ENCODE data around the gene TRIM43B.
"Not testable (repeated sequence)": the region's sequence is repeated elsewhere in the genome, so short reads cannot be mapped to it uniquely, and the experiment has no call there.

The TRIM43B gene

DNA sequence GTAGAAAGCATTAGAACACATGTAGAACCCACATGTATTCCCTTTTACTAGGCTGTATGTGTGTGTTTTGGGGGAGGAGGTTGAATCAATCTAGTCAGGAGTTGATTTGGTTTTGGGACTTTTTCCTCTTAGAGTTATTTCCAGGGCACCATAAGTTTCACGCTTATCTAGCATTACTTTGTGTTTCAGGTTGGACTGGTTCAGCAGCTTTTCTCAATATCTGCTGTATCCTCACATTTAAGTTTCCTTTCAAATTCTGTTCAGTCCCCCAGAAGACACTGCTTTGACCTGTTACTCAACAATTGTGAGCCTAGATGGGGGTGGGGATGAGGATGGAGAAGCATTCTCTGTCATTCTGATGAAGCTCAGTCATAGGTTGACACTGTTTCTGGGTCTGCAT, 7.5 kb upstream of the TRIM43B start:
- not testable (repeated sequence) for H3K36me3 ChIP-seq (ENCODE audit: insufficient read depth, low read depth, low read length); H3K9ac ChIP-seq (ENCODE audit: low read depth, low read length); H3K27ac ChIP-seq (ENCODE audit: low read length); H3K4me1 ChIP-seq (ENCODE audit: insufficient read depth, low read length); H3K4me3 ChIP-seq (ENCODE audit: low read length); H3K27me3 ChIP-seq (ENCODE audit: insufficient read depth, low read length); H3K9me3 ChIP-seq (ENCODE audit: insufficient read depth, low read depth, low read length)

- not testable (repeated sequence) for H3K4me3 ChIP-seq (ENCODE audit: low read length); H3K9ac ChIP-seq (ENCODE audit: low read depth, low read length); H3K27me3 ChIP-seq (ENCODE audit: insufficient read depth, low read length); H3K36me3 ChIP-seq (ENCODE audit: insufficient read depth, low read depth, low read length); H3K27ac ChIP-seq (ENCODE audit: low read length); H3K4me1 ChIP-seq (ENCODE audit: insufficient read depth, low read length); H3K9me3 ChIP-seq (ENCODE audit: insufficient read depth, low read depth, low read length)
Observed at GRCh38 chr2:95475025-95475424, 9.5 kb downstream of the TRIM43B start.

- H3K9me3 ChIP-seq (ENCODE audit: insufficient read depth, low read depth, low read length); H3K4me1 ChIP-seq (ENCODE audit: insufficient read depth, low read length); H3K36me3 ChIP-seq (ENCODE audit: insufficient read depth, low read depth, low read length); H3K27ac ChIP-seq (ENCODE audit: low read length); H3K27me3 ChIP-seq (ENCODE audit: insufficient read depth, low read length); H3K9ac ChIP-seq (ENCODE audit: low read depth, low read length); H3K4me3 ChIP-seq (ENCODE audit: low read length): not testable (repeated sequence)
Observed at GRCh38 chr2:95467984-95468383, 16.6 kb downstream of the TRIM43B start.

GRCh38 chr2:95466572-95466971, 18.0 kb downstream of the TRIM43B start:
- H3K4me1 ChIP-seq (ENCODE audit: insufficient read depth, low read length): not testable (repeated sequence)

DNA sequence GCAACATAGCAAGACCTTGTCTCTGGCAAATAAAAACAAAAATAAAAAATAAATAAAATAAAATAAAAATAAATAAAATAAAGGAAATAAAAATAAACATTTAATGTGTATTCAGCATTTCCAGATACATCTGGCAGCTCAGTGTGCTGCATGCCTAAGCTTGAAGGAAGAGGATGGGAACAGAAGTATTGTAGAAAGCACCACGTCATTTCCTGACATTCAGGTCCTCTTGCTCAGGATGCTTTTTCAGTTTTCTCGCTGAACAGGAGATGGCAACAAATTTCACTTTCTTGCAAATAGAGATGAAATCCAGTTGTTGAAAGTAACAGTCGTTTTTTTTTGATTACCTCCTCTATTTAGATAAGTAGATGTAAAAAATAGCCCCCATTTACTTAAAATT, 21.3 kb downstream of the TRIM43B start:
- not testable (repeated sequence) for H3K27ac ChIP-seq (ENCODE audit: low read length); H3K36me3 ChIP-seq (ENCODE audit: insufficient read depth, low read depth, low read length); H3K9me3 ChIP-seq (ENCODE audit: insufficient read depth, low read depth, low read length); H3K4me3 ChIP-seq (ENCODE audit: low read length); H3K27me3 ChIP-seq (ENCODE audit: insufficient read depth, low read length); H3K9ac ChIP-seq (ENCODE audit: low read depth, low read length); H3K4me1 ChIP-seq (ENCODE audit: insufficient read depth, low read length)

More at GRCh38 chr2:95466572-95466971, 18.0 kb downstream of the TRIM43B start:
- H3K4me3 ChIP-seq (ENCODE audit: low read length); H3K27ac ChIP-seq (ENCODE audit: low read length); H3K36me3 ChIP-seq (ENCODE audit: insufficient read depth, low read depth, low read length); H3K9ac ChIP-seq (ENCODE audit: low read depth, low read length); H3K9me3 ChIP-seq (ENCODE audit: insufficient read depth, low read depth, low read length); H3K27me3 ChIP-seq (ENCODE audit: insufficient read depth, low read length): not testable (repeated sequence)

GRCh38 chr2:95445317-95445716, 39.2 kb downstream of the TRIM43B start:
- H3K9ac ChIP-seq (ENCODE audit: low read depth, low read length); H3K4me1 ChIP-seq (ENCODE audit: insufficient read depth, low read length); H3K4me3 ChIP-seq (ENCODE audit: low read length); H3K27me3 ChIP-seq (ENCODE audit: insufficient read depth, low read length); H3K9me3 ChIP-seq (ENCODE audit: insufficient read depth, low read depth, low read length); H3K36me3 ChIP-seq (ENCODE audit: insufficient read depth, low read depth, low read length); H3K27ac ChIP-seq (ENCODE audit: low read length): not testable (repeated sequence)

DNA sequence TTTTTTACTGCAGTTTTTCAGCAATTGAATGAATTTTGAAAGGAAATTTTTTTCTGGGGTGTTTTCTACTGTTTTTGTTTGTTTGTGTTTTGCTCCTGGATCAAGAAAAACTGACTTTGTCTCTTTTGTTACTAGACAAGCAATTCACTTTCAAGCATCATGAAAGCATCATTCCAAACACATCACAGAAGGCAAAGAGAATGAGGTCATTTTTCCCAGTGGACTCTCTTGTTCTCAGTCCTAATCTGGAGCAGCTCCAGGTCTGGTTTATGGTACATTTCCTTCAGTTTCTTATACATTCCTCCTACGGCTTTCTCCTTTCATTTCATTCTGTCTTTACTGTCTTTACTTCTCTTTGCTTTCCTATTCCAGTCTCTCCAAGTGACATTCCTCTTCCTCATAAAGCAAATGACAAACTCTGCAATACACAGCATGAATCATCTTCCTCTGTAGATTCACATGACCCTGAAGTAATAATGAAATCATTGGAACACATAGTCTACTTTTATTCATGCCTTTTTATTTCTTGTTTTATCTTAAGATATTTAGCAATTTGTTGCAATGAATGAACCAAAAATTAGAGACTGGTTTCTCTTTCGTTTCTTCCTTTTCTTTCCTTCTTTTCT, 42.0 kb downstream of the TRIM43B start:
- not testable (repeated sequence) for H3K4me1 ChIP-seq (ENCODE audit: insufficient read depth, low read length); H3K9me3 ChIP-seq (ENCODE audit: insufficient read depth, low read depth, low read length); H3K27me3 ChIP-seq (ENCODE audit: insufficient read depth, low read length); H3K27ac ChIP-seq (ENCODE audit: low read length); H3K36me3 ChIP-seq (ENCODE audit: insufficient read depth, low read depth, low read length); H3K9ac ChIP-seq (ENCODE audit: low read depth, low read length); H3K4me3 ChIP-seq (ENCODE audit: low read length)

- H3K36me3 ChIP-seq (ENCODE audit: insufficient read depth, low read depth, low read length); H3K9ac ChIP-seq (ENCODE audit: low read depth, low read length); H3K27me3 ChIP-seq (ENCODE audit: insufficient read depth, low read length); H3K9me3 ChIP-seq (ENCODE audit: insufficient read depth, low read depth, low read length); H3K27ac ChIP-seq (ENCODE audit: low read length); H3K4me3 ChIP-seq (ENCODE audit: low read length); H3K4me1 ChIP-seq (ENCODE audit: insufficient read depth, low read length): not testable (repeated sequence)
Observed at GRCh38 chr2:95435872-95436209, 48.7 kb downstream of the TRIM43B start.

DNA sequence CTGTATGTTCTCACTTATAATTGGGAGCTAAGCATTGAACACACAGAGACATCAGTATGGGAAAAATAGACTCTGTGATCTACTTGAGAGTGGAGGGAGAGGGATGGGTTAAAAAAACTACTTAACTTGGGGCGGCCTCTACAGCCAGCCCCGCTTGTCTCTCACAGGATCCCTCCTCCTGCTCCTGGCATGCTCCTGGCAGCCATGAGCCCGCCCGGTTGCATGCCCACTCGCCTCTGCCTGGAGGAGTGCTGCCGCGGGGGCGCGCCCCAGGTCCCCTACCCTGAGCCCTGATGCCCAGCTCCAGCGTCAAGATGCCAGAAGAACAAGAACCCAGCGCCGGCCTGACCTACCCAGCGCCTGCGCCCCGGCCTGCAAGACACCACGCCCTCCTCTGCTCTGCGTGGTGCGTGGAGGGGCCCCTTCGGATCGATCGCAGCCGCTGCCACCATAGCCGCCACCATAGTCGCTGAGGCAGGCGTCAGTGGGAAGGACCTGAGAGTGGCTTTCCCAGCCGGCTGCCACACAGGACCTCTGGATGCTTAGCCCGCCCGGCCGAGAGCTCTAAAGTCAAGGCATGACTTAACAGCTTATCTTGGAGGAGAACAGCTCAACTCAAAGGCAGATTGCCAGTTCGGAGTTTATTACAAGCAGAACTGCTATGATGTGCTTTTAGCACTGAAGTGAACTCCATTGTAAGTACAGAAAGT, 49.2 kb downstream of the TRIM43B start:
- H3K27me3 ChIP-seq (ENCODE audit: insufficient read depth, low read length); H3K27ac ChIP-seq (ENCODE audit: low read length); H3K9me3 ChIP-seq (ENCODE audit: insufficient read depth, low read depth, low read length): not testable (repeated sequence)

GRCh38 chr2:95434507-95435076, 50.0 kb downstream of the TRIM43B start:
- not testable (repeated sequence) for H3K27me3 ChIP-seq (ENCODE audit: insufficient read depth, low read length); H3K9ac ChIP-seq (ENCODE audit: low read depth, low read length); H3K4me3 ChIP-seq (ENCODE audit: low read length); H3K4me1 ChIP-seq (ENCODE audit: insufficient read depth, low read length); H3K9me3 ChIP-seq (ENCODE audit: insufficient read depth, low read depth, low read length); H3K27ac ChIP-seq (ENCODE audit: low read length); H3K36me3 ChIP-seq (ENCODE audit: insufficient read depth, low read depth, low read length)

More for the DNA sequence above, 49.2 kb downstream of the TRIM43B start:
- H3K36me3 ChIP-seq (ENCODE audit: insufficient read depth, low read depth, low read length); H3K4me3 ChIP-seq (ENCODE audit: low read length); H3K9ac ChIP-seq (ENCODE audit: low read depth, low read length); H3K4me1 ChIP-seq (ENCODE audit: insufficient read depth, low read length): not testable (repeated sequence)

- not testable (repeated sequence) for H3K36me3 ChIP-seq (ENCODE audit: insufficient read depth, low read depth, low read length); H3K27me3 ChIP-seq (ENCODE audit: insufficient read depth, low read length); H3K4me1 ChIP-seq (ENCODE audit: insufficient read depth, low read length); H3K9ac ChIP-seq (ENCODE audit: low read depth, low read length); H3K27ac ChIP-seq (ENCODE audit: low read length); H3K9me3 ChIP-seq (ENCODE audit: insufficient read depth, low read depth, low read length); H3K4me3 ChIP-seq (ENCODE audit: low read length)
Observed at GRCh38 chr2:95433973-95434372, 50.6 kb downstream of the TRIM43B start.

- H3K4me1 ChIP-seq (ENCODE audit: insufficient read depth, low read length); H3K27ac ChIP-seq (ENCODE audit: low read length); H3K4me3 ChIP-seq (ENCODE audit: low read length); H3K36me3 ChIP-seq (ENCODE audit: insufficient read depth, low read depth, low read length); H3K9me3 ChIP-seq (ENCODE audit: insufficient read depth, low read depth, low read length); H3K9ac ChIP-seq (ENCODE audit: low read depth, low read length); H3K27me3 ChIP-seq (ENCODE audit: insufficient read depth, low read length): not testable (repeated sequence)
Observed at GRCh38 chr2:95433373-95433772, 51.2 kb downstream of the TRIM43B start.
